ENCODE data around the gene PTPRM.

DNA sequence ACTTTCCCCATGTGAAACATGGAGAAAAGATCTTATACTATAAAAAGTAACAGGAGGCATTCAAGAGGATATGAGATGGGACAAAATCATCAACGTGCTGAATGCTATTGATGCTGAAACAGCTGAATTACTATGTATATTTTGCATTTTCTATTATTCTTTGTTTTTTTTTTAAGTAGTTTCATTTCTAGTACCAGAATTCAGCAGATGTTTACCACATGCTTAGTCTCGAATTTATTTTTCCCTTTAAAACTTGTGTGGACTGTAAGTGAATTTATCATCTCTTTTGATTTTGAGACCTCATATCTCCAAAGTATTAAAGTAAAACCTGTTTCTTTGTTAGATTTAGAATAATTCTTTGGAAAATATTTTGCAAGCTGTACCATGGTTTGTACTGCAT lies 205.8 kb downstream of the PTPRM start:
- TF ChIP-seq BACH2 (CRISPR knock-in tag; IDR thresholded peaks at IDR 0.05; ENCODE audit: borderline replicate concordance): no peak
- TF ChIP-seq, protein P1, sequence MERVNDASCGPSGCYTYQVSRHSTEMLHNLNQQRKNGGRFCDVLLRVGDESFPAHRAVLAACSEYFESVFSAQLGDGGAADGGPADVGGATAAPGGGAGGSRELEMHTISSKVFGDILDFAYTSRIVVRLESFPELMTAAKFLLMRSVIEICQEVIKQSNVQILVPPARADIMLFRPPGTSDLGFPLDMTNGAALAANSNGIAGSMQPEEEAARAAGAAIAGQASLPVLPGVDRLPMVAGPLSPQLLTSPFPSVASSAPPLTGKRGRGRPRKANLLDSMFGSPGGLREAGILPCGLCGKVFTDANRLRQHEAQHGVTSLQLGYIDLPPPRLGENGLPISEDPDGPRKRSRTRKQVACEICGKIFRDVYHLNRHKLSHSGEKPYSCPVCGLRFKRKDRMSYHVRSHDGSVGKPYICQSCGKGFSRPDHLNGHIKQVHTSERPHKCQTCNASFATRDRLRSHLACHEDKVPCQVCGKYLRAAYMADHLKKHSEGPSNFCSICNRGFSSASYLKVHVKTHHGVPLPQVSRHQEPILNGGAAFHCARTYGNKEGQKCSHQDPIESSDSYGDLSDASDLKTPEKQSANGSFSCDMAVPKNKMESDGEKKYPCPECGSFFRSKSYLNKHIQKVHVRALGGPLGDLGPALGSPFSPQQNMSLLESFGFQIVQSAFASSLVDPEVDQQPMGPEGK (CRISPR knock-in tag; IDR thresholded peaks at IDR 0.05; ENCODE audit: borderline replicate concordance): no peak

Data from SK-N-SH treated with all-trans-retinoic acid at 6 μM for 48 hours (cell line).